ENCODE results near the gene CHRNB4.
"Not testable (repeated sequence)": the region's sequence is repeated elsewhere in the genome, so short reads cannot be mapped to it uniquely, and the experiment has no call there.

Gene CHRNB4

GRCh38 chr15:78617516-78617915, 23.5 kb downstream of the CHRNB4 start:
- CTCF ChIA-PET, result interaction anchor here (0.6 to 3.5 kb wide), 5 partner anchors 11 to 91 kb away, joined by 3 to 43 read pairs (median 7); no protein-coding TSS in a partner anchor
- POLR2A ChIA-PET, result no interaction called here
- TF ChIP-seq, protein P1, sequence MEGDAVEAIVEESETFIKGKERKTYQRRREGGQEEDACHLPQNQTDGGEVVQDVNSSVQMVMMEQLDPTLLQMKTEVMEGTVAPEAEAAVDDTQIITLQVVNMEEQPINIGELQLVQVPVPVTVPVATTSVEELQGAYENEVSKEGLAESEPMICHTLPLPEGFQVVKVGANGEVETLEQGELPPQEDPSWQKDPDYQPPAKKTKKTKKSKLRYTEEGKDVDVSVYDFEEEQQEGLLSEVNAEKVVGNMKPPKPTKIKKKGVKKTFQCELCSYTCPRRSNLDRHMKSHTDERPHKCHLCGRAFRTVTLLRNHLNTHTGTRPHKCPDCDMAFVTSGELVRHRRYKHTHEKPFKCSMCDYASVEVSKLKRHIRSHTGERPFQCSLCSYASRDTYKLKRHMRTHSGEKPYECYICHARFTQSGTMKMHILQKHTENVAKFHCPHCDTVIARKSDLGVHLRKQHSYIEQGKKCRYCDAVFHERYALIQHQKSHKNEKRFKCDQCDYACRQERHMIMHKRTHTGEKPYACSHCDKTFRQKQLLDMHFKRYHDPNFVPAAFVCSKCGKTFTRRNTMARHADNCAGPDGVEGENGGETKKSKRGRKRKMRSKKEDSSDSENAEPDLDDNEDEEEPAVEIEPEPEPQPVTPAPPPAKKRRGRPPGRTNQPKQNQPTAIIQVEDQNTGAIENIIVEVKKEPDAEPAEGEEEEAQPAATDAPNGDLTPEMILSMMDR (IDR thresholded peaks at IDR 0.05; ENCODE audit: insufficient read depth, low read length, missing control alignments), result no peak
- no peak overlapping the region for H3K4me3 ChIP-seq (ENCODE audit: low read depth, low read length)
- no peak for DNase-seq (ENCODE audit: low read depth, low spot score)

DNA sequence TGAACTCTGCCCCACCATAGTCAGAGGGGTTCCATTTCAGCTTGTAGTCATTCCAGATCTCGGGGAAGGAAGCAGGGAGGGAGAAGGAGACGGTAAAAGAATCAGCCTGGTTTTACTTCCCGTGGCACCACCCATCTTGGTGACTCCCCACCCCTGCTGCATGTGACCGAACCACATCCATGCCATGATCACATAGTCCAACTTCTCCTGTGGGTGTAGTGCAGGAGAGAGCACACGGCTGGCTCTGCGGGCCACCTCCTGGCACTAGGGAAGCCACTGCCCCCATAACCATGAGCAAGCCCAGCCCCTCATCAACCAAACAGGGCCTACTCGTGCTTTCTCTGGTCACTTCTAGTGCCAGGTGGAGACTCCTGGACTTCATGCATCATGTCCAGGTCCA, 23.9 kb downstream of the CHRNB4 start:
- ChIA-PET POLR2A (no interaction called here), CTCF (interaction anchor here (1.0 to 3.6 kb wide), 3 partner anchors 84 to 92 kb away, joined by 3 to 43 read pairs (median 30); no protein-coding TSS in a partner anchor)
- no peak for DNase-seq (ENCODE audit: low read depth, low spot score)
- TF ChIP-seq, protein P1 (IDR thresholded peaks at IDR 0.05; ENCODE audit: insufficient read depth, low read length, missing control alignments), result no peak
- H3K4me3 ChIP-seq (ENCODE audit: low read depth, low read length), result no peak overlapping the region

GRCh38 chr15:78616506-78616905, 24.5 kb downstream of the CHRNB4 start:
- CTCF ChIA-PET, result interaction anchor here (1.0 to 3.6 kb wide), 7 partner anchors 8 to 568 kb away, joined by 3 to 30 read pairs (median 5); no protein-coding TSS in a partner anchor
- POLR2A ChIA-PET, result no interaction called here

GRCh38 chr15:78615151-78615589, 25.8 kb downstream of the CHRNB4 start:
- TF ChIP-seq, protein P1 (IDR thresholded peaks at IDR 0.05; ENCODE audit: insufficient read depth, low read length, missing control alignments), result no peak
- DNase-seq (ENCODE audit: low read depth, low spot score), result no peak
- no peak overlapping the region for H3K4me3 ChIP-seq (ENCODE audit: low read depth, low read length)
- CTCF ChIA-PET, result interaction anchor here (0.8 to 3.6 kb wide), 6 partner anchors 10 to 570 kb away, joined by 3 to 30 read pairs (median 5); no protein-coding TSS in a partner anchor
- POLR2A ChIA-PET, result no interaction called here

More at GRCh38 chr15:78616506-78616905, 24.5 kb downstream of the CHRNB4 start:
- H3K4me3 ChIP-seq (ENCODE audit: low read depth, low read length), result no peak overlapping the region
- DNase-seq (ENCODE audit: low read depth, low spot score), result no peak
- TF ChIP-seq, protein P1 (IDR thresholded peaks at IDR 0.05; ENCODE audit: insufficient read depth, low read length, missing control alignments), result no peak

DNA sequence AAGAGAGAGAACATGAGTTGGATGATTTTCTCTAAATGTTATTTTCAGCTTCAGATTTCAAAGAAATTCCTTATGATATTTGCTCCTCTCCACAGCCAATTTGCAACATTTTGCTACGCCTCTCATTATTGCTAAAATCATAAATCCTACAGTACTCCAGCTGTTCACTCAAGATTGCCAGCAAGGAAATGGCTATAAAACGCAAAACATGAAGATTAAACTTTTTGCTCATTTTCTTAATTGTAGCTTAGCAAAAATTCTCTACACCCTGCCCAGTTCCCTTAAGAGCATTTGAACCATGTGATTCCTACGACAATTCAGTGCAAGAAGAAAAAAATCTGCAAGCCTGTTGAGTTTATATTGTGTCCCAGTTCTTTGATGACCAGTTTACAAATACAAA, 27.0 kb downstream of the CHRNB4 start:
- POLR2A ChIA-PET, result no interaction called here
- TF ChIP-seq, protein P1 (IDR thresholded peaks at IDR 0.05; ENCODE audit: insufficient read depth, low read length, missing control alignments), result no peak
- DNase-seq (ENCODE audit: low read depth, low spot score), result no peak
- H3K4me3 ChIP-seq (ENCODE audit: low read depth, low read length), result no peak overlapping the region
- CTCF ChIA-PET, result interaction anchor here (0.8 to 3.6 kb wide), 5 partner anchors 25 to 137 kb away, joined by 3 to 30 read pairs (median 4); no protein-coding TSS in a partner anchor

GRCh38 chr15:78609551-78609950, 31.5 kb downstream of the CHRNB4 start:
- DNase-seq (ENCODE audit: low read depth, low spot score); POLR2A ChIA-PET: not testable (repeated sequence)

DNA sequence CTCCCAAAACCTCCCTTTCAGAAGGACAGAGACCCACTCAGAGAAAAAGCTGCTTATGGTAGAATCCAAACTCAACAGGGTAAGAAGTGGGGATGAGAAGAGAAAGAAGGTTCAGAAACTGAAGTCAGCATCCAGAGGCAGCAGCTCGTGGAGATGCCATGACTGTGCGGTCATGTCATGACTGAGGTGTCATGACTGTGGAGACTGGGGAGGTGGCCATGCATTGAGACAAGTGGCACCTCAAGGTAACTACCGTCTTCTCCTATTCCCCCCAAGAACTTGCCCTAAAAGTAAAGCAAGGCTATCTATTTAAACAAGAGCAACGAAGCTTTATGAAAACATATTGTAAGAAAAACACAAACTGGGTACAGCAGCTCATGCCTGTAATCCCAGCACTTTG, 35.3 kb downstream of the CHRNB4 start:
- no peak for DNase-seq (ENCODE audit: low read depth, low spot score)
- ChIA-PET CTCF (interaction anchor here (0.6 to 1.9 kb wide), 3 partner anchors 10 to 34 kb away, joined by 3 to 5 read pairs (median 3); no protein-coding TSS in a partner anchor), POLR2A (no interaction called here)
- no peak overlapping the region for H3K4me3 ChIP-seq (ENCODE audit: low read depth, low read length)
- TF ChIP-seq, protein P1 (IDR thresholded peaks at IDR 0.05; ENCODE audit: insufficient read depth, low read length, missing control alignments), result no peak

More at GRCh38 chr15:78609551-78609950, 31.5 kb downstream of the CHRNB4 start:
- H3K4me3 ChIP-seq (ENCODE audit: low read depth, low read length); CTCF ChIA-PET: not testable (repeated sequence)
